A549 (cell line): ENCODE data around the gene PLXDC1. TPM values are rescaled to one million over a fixed set of nuclear protein-coding genes. Genes with fewer than 3 reads are reported as not detected.

Experiments used
- ATAC-seq, 2 experiments: fragments of 200-7000 bp in 1 of 2; fragments of >200 bp in 1 of 2; cut with Nextera tagmentation in 1 of 2; cut with Tn5 transposase in 1 of 2; 3 replicates each; pipeline versions ENCODE4 v1.8.0 to v1.9.1; 2018 to 2020; ENCODE audit warnings: mild to moderate bottlenecking in 1 of 2, moderate library complexity in 1 of 2
- CTCF ChIA-PET: fragments of 300-600 bp; sonication (Branson Sonifier 250); formaldehyde crosslinking; extraction: SDS; loops from one replicate; lab custom pipeline; 2021; ENCODE audit warnings: antibody characterized with exemption, inconsistent platforms; lab: Yijun Ruan, JAX
- POLR2A ChIA-PET: fragments of 350-600 bp; formaldehyde crosslinking; extraction: SDS; loops from one replicate; lab custom pipeline; 2021; ENCODE audit warnings: antibody characterized with exemption, inconsistent platforms; lab: Yijun Ruan, JAX
- DNase-seq, 2 experiments: peaks; one replicate each; pipeline versions ENCODE4 v3.0.0 to v3.0.0-alpha.2; 2011 to 2016; ENCODE audit warnings: low read depth in 1 of 2, low spot score in 1 of 2
- FAIRE-seq: peaks from 2 replicates; lab custom pipeline; 2011; peaks lifted over from hg19 to GRCh38; lab: Jason Lieb, UNC
- H3K27ac ChIP-seq, 2 experiments: fragments of >200 bp; sonication (Bioruptor Twin); formaldehyde crosslinking; 3 replicates each; pipeline ENCODE4 v1.5.1; 2016 to 2017
- H3K4me1 ChIP-seq: fragments of >200 bp; sonication (Bioruptor Twin); formaldehyde crosslinking; 3 replicates; pipeline ENCODE4 v1.6.1; 2016
- H3K4me2 ChIP-seq: fragments of >200 bp; sonication (Bioruptor Twin); formaldehyde crosslinking; 3 replicates; pipeline ENCODE4 v1.6.1; 2016
- H3K4me3 ChIP-seq: fragments of >200 bp; sonication (Bioruptor Twin); formaldehyde crosslinking; 3 replicates; pipeline ENCODE4 v1.5.1; 2016
- H3K9me3 ChIP-seq: fragments of >200 bp; sonication (Bioruptor Twin); formaldehyde crosslinking; 3 replicates; pipeline ENCODE4 v1.6.1; 2016
- CBX2 ChIP-seq: fragments of 200-600 bp; sonication (generic); IDR thresholded peaks from 2 replicates; pipeline ENCODE4 v1.6.1; 2016; ENCODE audit warnings: low read depth, mild to moderate bottlenecking, borderline replicate concordance
- CHD4 ChIP-seq: fragments of 200-600 bp; sonication (generic); IDR thresholded peaks from 2 replicates; pipeline ENCODE4 v1.6.1; 2016; ENCODE audit warnings: antibody characterized with exemption, mild to moderate bottlenecking, borderline replicate concordance
- EHF ChIP-seq: fragments of 250-450 bp; sonication (Bioruptor Pico); IDR thresholded peaks from 2 replicates; pipeline ENCODE4 v1.5.0; 2020; ENCODE audit warnings: mild to moderate bottlenecking
- ELK1 ChIP-seq: fragments of 150-350 bp; IDR thresholded peaks from 2 replicates; pipeline ENCODE4 v1.6.1; 2014; ENCODE audit warnings: low read depth, mild to moderate bottlenecking, low read length
- ESRRA ChIP-seq: fragments of 150-350 bp; IDR thresholded peaks from 2 replicates; pipeline ENCODE4 v1.6.1; 2014; ENCODE audit warnings: mild to moderate bottlenecking, low read length, borderline replicate concordance
- GATA3 ChIP-seq: IDR thresholded peaks from 2 replicates; pipeline ENCODE4 v1.6.1; 2012; ENCODE audit warnings: borderline replicate concordance
- HEYL ChIP-seq: fragments of 250-450 bp; sonication (Bioruptor Pico); IDR thresholded peaks from 2 replicates; pipeline ENCODE4 v1.8.0; 2021; ENCODE audit warnings: mild to moderate bottlenecking, moderate library complexity
- HMGXB4 ChIP-seq: fragments of 250-450 bp; sonication (Bioruptor Pico); IDR thresholded peaks from 2 replicates; pipeline ENCODE4 v1.5.0; 2021; ENCODE audit warnings: mild to moderate bottlenecking, moderate library complexity, borderline replicate concordance
- HOXB13 ChIP-seq: fragments of 250-450 bp; sonication (Bioruptor Pico); IDR thresholded peaks from 2 replicates; pipeline ENCODE4 v1.5.0; 2020; ENCODE audit warnings: low read depth, mild to moderate bottlenecking, moderate library complexity
- HOXB5 ChIP-seq: fragments of 250-450 bp; sonication (Bioruptor Pico); IDR thresholded peaks from 2 replicates; pipeline ENCODE4 v1.5.0; 2020; ENCODE audit warnings: mild to moderate bottlenecking, moderate library complexity
- JUN ChIP-seq, 2 experiments: fragments of >200 bp; sonication (Bioruptor Twin); formaldehyde crosslinking; IDR thresholded peaks; 2 replicates in 1 of 2; 3 replicates in 1 of 2; pipeline ENCODE4 v1.6.1; 2016 to 2017
- PBX3 ChIP-seq: IDR thresholded peaks from 2 replicates; pipeline ENCODE4 v1.6.1; 2012
- RARB ChIP-seq: fragments of 250-450 bp; sonication (Bioruptor Pico); IDR thresholded peaks from 2 replicates; pipeline ENCODE4 v1.8.0; 2021; ENCODE audit warnings: mild to moderate bottlenecking, moderate library complexity
- RCOR1 ChIP-seq: fragments of 150-350 bp; IDR thresholded peaks from 2 replicates; pipeline ENCODE4 v1.6.1; 2014; ENCODE audit warnings: antibody characterized with exemption, low read length, low read depth
- RNF2 ChIP-seq: fragments of 200-600 bp; sonication (generic); IDR thresholded peaks from 2 replicates; pipeline ENCODE4 v1.6.1; 2016; ENCODE audit warnings: low read depth, mild to moderate bottlenecking, antibody characterized with exemption, moderate library complexity, borderline replicate concordance
- SMC3 ChIP-seq: fragments of >200 bp; sonication (Bioruptor Twin); formaldehyde crosslinking; IDR thresholded peaks from 3 replicates; pipeline ENCODE4 v1.6.1; 2018; ENCODE audit warnings: inconsistent platforms
- SREBF2 ChIP-seq: fragments of 450-650 bp; IDR thresholded peaks from 2 replicates; pipeline ENCODE4 v1.6.1; 2014; ENCODE audit warnings: mild to moderate bottlenecking, moderate library complexity
- USF2 ChIP-seq: fragments of 450-650 bp; IDR thresholded peaks from 2 replicates; pipeline ENCODE4 v1.6.1; 2014; ENCODE audit warnings: antibody characterized with exemption
- WGBS: methylation state at CpG from one replicate; pipeline ENCODE4 v1.1.6; 2017; ENCODE audit errors: missing lambda C conversion rate; 5-methylcytosine and 5-hydroxymethylcytosine counted together
- polyA plus RNA-seq, 4 experiments: library from polyadenylated mRNA; depleted of rRNA in 3 of 4; stranded (reverse); fragments of >200 nt; fragmentation: RNase III in 1 of 4; extraction: RNeasy Plus Mini Kit Qiagen cat#74134 plus additional on column Dnase treatment in 1 of 4; gene quantifications; 2 replicates in 3 of 4; 3 replicates in 1 of 4; pipeline ENCODE4 v1.2.3, GENCODE V29; 2011 to 2017

PLXDC1 gene
- polyA plus RNA-seq, 2 of the 4 experiments (the other 2 are of a cell fraction), result 0.31 to 0.36 TPM

- TF ChIP-seq RNF2, result no peak
Measured at GRCh38 chr17:39155654-39156053, 4.2 kb upstream of the PLXDC1 start (continued).

- no peaks in the 10 kb centered on the region for H3K9me3 ChIP-seq
- CTCF ChIA-PET, result interaction anchor here (0.6 to 30.5 kb wide), 94 partner anchors 8 to 570 kb away, joined by 3 to 612 read pairs (median 5); partner anchors contain the start of genes ARL5C, CACNB1, FBXO47 and LASP1
- TF ChIP-seq USF2, result no peak
- TF ChIP-seq SREBF2, result peak; percentile 98
- 0 out of 3 replicates have a peak, but pooled peaks have one; percentile 26 for TF ChIP-seq SMC3
- no peak for TF ChIP-seq EHF (CRISPR knock-in tag)
- TF ChIP-seq HMGXB4 (CRISPR knock-in tag), result peak; percentile 74; the same call in 1 of the 2 replicates
- 0 out of 2 replicates have a peak, but pooled peaks have one; percentile 59 for TF ChIP-seq ESRRA
- TF ChIP-seq RCOR1, result 0 out of 2 replicates have a peak, but pooled peaks have one; percentile 13
- TF ChIP-seq RARB (CRISPR knock-in tag), result no peak
- 0 out of 2 replicates have a peak, but pooled peaks have one; percentile 23 for TF ChIP-seq PBX3
- no peak for TF ChIP-seq CBX2
- no peak for TF ChIP-seq HEYL (CRISPR knock-in tag)
- DNase-seq, result peak; percentile 90 to 94
- H3K27ac ChIP-seq, result peak overlapping the region; percentile 76 to 87
- FAIRE-seq, result peak; percentile 49
- ATAC-seq, result peak; percentile 65 to 69
- H3K4me1 ChIP-seq, result peaks cover 7% of the 10 kb centered on the region
- H3K4me2 ChIP-seq, result peak overlapping the region; percentile 83
- POLR2A ChIA-PET, result interaction anchor here (0.6 to 2.3 kb wide), 12 partner anchors 9 to 401 kb away, joined by 3 to 21 read pairs (median 4); partner anchors contain the start of genes LASP1, PSMB3 and RPL19
- 2% methylated on average over 16 of the region's 16 CpGs for WGBS
- H3K4me3 ChIP-seq, result peak overlapping the region; percentile 89
Measured at GRCh38 chr17:39153599-39154051, 2.2 kb upstream of the PLXDC1 start.

- TF ChIP-seq HOXB13 (no peak), JUN (IDR thresholded peaks at IDR 0.05) (no peak), CHD4 (no peak), RNF2 (no peak), HOXB5 (CRISPR knock-in tag) (no peak), ELK1 (no peak), SREBF2 (no peak), USF2 (no peak), GATA3 (no peak)
- 55% methylated on average over 23 of the region's 25 CpGs for WGBS
- H3K9me3 ChIP-seq, result no peaks in the 10 kb centered on the region
- peaks cover 7% of the 10 kb centered on the region for H3K4me1 ChIP-seq
- FAIRE-seq (no peak), ATAC-seq (peak in 1 of 2 experiments; percentile 4; a peak in 2 of 6 replicates), DNase-seq (peak in 1 of 2 experiments; percentile 54)
- peak overlapping the region; percentile 83 for H3K4me2 ChIP-seq
- POLR2A ChIA-PET, result interaction anchor here (0.6 to 2.3 kb wide), 9 partner anchors 8 to 400 kb away, joined by 3 to 21 read pairs (median 6); partner anchors contain the start of genes LASP1, PSMB3 and RPL19
- CTCF ChIA-PET, result interaction anchor here (0.6 to 30.5 kb wide), 82 partner anchors 9 to 485 kb away, joined by 3 to 612 read pairs (median 5); partner anchors contain the start of genes ARL5C, EPOP, FBXO47 and LASP1
- H3K27ac ChIP-seq, result peak overlapping the region; percentile 37 to 72; a peak in 3 of 6 replicates
- H3K4me3 ChIP-seq, result peak overlapping the region; percentile 89
Measured at GRCh38 chr17:39151943-39152818, 744 bp upstream of the PLXDC1 start.
